Middle frontal gyrus (tissue), 1 donor: ENCODE data around the gene GPS1.

Source experiments
- DNase-seq: peaks from one replicate; pipeline ENCODE4 v3.0.0-alpha.2; 2015; ENCODE audit warnings: low spot score; ENCODE audit errors: extremely low spot score

GPS1 gene

DNA sequence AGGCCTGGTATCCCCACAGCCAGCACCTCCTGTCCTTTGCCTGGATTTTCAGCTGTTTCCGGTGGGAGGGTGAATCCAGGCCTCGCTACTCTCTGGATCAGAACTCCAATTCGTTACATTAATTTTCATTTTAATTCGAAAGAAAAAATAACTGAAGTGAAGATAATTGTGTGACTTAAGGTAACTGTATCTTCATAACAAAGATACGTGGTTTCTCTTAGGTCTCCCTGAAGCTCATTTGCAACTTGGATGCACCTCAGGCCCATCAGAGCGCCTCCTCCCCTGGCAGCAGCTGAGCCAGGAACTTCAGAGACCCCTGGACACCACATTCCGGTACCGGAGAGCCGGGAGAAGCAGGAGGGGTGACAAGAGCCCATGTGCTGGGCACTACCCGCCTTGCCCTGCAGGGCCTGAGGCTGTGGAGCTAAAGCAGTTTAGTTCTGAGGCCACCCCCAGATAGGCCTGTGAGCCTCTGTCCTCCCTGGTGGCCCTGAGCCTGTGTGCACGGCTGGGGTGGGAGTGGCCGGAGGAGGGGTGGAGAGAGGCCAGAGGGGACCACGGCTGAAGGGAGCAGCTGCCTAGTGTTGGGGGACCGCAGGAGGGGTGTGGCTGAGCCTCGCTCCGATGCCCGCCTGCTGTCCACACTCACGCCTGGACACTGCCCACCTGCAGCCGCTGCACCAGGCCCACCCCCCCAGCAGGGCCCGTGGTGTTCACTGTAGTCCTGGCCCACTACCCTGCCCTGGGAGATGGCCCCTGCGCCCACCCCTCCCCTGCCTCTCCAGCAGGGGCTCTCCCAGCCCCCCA lies 25.3 kb downstream of the GPS1 start:
- no peak for DNase-seq

DNA sequence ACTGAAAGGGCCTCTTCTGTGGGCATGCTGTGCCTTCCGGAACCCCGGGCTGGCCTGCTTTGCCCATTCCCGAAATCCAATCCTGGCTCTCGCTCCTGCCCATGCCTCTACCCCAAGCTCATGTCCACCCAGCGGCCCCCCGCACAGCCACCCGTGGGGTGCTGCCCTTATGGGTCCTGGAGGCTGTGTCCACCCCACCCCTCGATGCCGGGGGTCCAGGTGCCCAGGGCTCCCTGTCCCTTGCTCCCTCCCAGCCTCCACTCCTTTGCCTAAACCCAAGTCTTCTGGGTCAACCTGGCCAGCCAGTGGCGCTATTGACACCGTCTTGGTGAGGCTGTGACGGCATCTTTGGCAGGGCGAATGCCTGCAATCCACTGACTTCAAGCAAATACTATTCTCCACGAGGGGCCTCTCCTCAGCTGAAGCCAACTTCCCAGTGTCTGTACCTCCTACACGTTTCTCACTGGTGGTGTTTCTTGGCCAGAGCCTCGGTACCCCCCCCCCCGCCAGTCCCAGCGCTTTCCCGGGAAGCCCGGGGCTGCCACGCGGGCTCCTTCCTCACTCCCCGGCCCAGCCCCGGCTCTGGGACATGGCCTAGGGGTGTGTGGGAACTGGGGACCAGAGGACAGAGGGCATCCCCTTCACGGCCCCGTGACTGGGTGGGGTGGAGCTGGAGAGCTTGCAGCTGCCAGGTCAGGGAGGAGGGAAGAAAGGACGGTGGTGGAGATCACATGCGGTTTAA lies 26.1 kb downstream of the GPS1 start:
- DNase-seq: peak; percentile 21

DNA sequence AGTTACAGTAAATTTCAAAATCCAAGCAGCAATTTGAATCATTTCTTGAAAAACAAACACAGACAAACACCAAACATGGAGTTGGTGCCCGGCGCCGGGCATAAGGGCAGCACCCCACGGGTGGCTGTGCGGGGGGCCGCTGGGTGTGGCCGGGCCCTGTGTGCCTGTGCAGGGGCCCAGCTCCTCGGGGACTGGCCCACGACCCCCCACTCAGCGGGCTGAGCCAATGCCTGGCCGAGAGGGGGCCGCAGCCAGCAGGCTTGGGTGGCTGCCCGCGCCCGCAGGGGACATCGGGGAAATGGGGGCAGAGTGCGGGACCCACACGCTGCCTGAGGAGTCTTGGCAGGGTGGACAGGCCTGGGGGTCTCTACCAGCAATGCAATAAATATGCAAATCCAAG lies 26.7 kb downstream of the GPS1 start:
- no peak for DNase-seq

DNA sequence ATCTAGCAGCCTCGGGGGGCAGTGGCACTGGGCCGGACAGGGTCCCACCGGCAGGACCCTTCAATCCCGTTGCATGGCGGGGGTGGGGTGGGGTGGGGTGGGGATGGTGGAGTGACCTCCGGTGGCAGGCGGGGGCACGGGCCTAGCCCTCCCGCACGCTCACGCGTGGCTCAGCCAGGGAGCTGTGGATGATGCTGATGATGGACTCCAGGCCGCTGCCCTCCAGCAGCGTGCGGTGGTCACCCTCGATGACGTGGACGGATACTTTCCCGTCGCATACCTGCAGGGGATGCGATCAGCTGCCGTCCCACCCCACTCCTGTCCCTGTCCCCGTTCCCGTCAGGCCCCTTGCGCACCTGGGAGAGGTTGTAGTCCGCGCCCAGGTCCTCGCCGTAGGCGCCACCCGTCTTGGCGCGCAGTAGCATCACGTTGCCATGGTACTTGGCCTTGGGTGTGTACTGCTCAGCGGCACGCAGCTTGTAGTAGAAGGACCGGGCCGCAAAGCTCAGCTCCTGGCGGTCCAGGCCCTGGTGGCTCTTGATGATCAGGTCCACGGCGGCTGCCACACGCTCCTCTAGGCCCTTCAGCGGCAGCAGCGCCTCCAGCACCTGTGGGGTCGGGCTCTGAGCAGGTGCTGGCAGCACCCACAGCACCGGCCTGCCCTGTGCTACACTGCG lies 27.4 kb downstream of the GPS1 start:
- no peak for DNase-seq

DNA sequence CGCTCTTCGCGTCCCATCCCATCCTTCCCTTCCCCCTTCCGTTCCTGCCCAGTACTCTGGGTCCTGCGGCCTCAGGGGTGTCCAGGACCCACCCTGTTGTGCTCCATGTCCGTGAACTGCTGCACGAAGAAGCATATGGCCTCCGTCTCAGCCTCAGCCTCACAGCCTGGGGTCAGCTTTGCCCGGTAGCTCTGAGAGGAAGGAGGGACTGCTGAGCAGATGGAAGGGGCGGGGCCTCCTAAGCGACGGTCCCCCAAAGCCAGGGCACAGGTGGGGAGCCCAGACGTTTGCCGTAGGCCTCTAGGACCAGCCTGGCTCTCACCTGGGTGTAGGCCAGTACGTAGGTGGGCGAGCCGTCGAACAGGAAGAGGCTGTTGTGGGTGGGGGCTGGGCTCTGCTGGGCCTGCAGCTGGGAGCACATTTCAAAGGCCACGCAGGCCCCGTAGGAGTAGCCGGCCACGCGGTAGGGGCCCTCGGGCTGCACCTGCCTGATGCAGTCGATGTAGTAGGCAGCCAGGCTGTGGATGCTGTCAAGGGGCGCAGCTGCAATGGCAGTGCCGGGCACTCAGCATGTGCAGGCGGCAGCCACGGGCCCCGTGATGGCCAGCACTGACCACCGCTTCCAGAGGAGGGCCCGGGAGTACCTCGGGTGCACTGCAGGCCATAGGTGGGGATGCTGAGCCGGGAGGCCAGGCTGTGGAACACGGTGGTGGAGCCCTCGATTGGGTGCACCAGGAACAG lies 28.5 kb downstream of the GPS1 start:
- no peak for DNase-seq

DNA sequence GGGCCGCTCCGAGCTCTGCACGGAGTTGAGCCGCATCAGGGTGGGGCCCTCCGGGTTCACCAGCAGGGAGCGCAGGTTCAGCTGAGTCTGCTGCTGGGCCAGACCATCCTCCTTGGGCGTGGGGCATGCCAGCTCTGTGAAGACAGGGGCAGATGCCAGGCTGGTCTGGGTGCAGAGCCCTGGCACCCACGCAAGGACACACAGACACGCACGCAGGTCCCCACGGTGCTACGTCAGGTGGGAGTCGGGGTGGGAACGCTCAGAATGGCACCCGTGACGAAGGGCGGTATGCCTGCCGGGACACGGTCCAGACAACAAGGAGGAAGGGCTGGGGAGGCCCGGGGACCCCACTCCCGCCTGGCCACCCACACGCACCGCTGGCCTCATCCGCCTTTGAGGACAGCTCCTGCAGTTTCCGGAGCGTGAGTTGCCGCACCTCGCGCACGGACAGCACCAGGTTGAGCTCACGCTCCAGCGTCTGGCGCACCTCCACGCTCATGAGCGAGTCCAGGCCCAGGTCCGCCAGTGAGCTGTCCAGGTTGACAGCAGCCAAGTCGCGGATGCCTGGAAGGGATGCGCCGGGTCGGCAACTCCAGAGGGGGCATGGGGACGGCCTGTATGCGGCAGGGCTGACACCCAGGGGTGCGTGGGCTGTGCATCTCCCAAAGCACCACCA lies 29.2 kb downstream of the GPS1 start:
- no peak for DNase-seq

DNA sequence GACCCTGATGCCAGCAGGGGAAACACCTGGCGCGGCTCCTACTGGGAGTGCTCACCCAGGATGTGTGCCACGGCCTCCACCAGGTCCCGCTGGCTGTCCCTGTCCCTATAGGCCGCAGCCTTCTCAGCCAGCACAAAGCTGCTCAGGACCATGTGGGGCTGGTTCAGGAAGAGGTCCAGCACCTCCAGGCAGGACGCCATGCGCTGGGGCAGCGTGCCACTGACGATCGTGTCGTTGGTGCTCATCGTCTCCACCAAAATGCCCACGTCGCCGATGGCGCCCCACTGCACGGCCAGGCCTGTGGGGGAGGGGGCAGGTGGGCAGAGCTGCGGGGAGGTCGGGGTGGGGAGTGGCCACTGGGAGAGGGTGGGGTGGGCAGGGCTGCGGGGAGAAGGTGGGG lies 29.8 kb downstream of the GPS1 start:
- DNase-seq: no peak

DNA sequence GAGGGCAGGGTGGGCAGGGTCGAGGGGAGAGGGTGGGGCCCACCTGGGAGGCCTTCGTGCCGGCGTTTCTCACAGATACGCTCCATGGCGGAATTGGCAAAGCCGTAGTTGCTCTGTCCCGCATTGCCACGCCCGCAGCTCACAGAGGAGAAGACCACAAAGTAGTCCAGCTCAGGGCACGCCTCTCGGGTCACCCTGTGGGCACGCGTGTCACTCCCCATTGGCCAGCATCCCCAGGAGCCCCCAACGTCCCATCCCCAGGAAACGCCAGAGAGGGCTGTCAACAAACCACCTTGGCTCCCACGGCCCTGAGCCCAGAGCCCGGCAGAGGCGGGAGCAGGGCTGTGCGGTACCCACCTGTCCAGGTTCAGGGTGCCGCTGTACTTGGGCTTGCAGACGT lies 30.3 kb downstream of the GPS1 start:
- no peak for DNase-seq

DNA sequence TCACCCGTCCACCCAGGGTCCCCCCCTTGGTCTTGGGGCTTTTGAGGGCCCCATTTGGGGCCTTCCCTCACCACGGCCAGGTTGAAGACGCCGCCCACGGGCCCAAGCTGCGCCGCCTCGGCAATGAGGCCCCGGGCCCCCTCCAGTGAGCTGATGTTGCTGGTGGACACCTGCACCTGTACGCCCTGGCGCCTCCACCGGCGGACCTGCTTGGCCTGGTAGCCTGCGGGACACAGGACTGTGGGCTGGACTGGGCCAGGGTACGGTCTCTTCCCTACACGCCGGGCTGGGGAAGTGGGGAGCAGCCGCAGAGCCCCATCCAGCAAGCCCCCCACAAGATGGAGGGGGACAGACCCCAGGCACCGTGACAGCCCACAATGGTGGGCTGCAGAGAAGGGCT lies 30.8 kb downstream of the GPS1 start:
- DNase-seq: no peak

DNA sequence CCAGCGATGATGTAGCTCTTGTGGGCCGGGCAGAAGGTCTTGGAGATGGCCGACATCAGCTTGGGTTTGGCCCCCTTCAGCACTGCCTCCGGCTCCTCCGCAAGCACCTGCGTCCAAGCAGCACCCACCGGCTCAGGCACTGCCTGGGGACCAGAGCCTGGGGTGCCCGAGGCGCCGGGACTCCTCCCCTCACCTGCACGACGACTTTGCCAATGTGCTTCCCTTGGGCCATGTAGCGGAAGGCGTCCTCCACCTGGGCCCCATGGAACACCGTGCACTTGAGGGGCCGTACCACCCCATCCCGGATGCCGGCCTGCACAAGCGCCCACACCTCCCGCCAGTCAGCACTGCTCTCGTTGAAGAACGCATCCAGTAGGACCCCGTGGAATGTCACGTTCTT lies 31.3 kb downstream of the GPS1 start:
- DNase-seq: no peak

DNA sequence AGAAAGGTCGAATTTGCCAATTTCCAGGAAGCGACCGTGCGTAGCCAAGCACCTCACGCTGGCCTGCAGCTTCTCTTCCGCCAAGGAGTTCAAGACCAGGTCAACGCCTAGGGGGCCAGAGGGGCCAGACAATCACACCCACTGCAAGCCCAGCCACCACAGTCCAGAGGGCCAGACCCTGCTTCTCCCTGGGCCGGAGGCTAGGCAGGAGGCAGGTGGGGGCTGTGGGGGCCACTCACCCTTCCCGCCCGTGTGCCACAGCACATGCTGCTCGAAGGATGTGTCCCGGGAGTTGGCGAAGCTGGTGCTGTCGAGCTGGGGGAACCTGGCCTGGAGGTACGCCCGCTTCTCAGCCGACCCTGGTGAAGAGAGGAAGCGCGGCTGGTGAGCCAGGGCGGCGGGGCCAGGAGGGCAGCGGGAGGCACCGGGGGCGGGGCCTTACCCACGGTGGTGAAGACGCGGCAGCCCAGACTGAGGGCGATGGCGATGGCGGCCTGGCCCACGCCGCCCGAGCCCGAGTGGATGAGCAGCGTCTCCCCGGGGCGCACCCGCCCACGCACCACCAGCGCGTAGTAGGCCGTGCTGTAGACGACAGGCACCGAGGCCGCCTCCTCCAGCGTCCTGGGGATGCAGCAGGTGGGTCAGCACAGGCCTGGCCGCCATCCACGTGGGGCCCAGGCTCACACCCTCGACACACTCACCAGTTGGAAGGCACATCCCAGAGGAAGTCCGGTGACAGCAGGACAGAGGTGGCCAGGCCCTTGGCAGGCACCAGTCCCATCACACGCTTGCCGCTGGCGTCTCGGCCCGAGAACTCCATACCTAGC lies 32.0 kb downstream of the GPS1 start:
- no peak for DNase-seq

DNA sequence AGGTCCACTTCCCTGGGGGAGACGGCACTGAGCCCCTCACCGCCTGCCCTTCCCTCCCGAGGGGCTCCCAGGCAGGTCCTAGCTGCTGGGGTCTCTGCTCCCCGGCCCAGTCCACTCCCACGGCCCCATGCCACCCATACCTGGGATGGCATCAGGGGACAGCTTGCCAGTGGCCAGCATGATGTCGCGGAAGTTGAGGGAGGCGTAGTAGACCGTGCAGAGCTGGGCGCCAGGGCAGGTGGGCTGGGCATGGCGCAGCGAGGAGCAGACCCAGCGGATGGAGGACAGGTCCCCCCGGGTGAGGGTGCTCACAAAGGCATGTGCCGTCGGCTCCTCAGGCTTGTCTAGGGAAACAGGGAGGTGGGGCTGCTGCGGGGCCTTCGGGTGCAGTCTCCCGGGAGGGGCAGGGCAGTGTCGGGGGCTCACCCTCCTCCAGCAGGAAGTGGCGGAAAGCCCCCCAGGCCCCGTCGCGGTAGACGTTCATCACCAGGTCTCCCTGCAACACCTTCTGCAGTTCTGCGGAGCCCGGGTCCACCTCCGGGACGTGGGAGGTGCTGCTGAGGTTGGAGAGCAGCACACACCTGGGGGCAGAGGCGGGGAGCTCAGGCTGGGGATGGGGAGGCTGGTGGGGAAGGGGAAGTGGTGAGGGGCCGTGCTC lies 32.8 kb downstream of the GPS1 start:
- DNase-seq: no peak

DNA sequence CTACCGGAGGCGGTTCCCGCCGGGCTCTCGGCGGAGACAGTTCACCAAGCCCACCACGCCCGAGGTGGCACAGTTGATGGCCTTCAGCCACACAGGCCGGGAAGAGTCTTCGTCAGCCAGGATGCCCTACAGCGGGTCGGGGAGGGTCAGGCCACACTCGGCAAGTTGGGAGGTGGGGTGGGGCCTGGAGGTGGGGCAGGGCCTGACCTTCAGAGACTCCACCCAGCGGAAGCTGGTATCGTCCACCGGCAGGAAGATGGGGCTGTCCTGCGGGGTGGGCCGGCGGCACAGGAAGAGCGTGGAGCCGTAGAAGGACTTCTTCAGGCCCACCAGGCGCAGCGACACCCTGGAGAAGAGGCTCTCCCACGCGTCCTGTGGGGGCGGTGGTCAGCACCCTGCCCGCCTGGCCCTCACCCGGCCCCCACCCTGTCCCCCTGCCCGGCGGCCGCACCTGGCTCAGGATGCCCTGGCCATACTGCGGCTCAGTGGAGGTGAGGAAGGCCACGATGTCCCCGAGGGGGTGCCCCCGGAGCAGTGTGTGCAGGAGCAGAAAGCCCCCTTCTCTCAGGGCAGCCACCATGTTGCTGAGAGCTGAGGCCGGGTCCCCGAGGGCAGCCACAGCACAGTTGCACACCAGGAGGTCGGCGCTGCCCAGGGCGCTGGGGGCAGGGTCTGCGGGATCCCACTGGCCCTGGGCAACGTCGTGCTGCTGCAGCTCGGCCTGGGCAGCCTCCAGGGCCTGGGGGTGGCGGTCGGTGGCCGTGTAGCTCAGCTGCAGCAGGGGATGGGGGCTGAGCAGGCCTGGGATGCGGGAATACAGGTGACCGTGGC lies 33.5 kb downstream of the GPS1 start:
- DNase-seq: no peak

DNA sequence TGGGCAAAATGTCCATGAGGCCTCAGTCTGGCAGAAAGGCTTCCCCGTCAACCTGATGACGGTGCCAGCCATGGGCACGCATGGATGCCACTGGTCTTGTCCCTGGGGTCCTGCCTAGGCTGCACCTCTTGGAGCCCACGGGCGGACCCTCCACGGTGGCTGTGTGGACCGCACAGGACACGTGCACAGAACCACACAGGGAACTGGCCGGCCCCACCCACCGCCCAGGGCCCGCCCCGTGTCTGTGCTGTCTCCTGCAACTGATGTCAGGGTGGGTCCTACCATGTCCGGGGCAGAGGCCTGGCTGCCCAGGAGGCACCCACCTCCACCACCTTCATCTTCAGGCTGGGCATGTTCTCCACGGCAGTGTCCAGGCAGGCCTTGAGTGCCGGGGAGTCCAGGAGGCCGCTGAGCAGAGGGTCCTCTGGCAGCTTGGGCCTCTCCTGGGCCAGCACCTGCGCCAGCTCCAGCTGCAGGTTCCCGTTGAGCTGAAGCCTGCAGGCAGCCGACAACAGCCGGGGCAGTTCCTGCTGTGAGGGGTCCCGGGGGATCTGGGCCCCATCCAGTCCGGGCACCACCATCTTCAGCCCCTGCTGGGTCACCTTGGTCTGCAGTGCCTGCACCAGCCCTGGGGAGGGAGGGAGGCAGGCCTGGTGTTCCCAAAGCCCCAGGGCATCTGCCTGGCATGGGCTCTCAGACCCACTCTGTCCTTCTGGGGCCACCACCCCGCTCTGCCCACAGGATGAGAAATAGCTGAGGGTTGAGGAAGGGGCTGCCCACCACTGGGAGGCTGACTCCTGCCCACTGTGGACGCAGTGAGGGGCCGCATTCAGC lies 34.5 kb downstream of the GPS1 start:
- no peak for DNase-seq

DNA sequence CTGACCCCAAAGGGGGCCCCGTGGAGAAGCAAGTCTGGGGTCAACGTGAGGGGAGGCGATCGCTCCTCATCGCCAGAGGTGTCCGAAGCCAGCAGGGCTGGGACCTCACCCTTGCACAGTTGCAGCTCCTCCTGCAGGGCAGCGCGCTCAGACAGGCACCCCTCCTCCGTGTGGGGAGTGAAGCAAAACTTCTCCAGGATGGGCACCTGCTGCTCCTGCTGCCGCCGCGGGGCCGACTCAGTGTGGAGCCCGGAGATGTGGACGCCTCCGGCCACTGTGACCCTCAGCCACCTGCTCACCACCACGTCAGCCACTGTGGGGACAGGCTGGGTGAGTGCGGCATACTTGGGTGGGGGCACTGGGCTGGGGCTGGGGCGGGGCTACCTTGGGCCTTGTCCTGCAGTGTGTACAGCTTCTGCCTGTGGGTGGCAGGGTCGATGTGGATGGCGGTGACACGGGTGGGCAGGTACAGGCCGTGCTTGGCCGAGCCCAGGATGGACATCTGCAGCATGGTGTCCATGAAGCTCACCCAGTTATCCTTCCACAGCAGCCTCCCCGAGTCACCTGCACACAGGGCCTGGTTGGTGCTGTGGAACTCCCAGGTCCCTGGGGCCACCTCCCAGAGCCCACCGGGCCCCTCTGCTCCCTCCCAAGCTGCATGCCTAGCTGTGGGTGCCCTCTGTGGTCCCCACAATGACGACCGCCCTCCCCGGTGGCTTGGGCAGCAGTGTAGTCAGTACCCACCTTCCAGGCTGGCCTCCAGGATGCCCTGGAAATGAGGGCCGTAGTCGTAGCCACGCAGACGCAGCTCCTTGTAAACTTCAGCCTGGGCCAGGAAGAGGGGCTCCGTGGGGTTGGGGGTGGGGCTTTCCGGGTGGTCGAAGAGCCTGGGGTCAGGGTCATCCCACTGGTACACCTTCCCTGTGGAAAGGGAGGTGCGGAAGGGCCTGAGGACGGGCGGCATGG lies 35.5 kb downstream of the GPS1 start:
- no peak for DNase-seq

DNA sequence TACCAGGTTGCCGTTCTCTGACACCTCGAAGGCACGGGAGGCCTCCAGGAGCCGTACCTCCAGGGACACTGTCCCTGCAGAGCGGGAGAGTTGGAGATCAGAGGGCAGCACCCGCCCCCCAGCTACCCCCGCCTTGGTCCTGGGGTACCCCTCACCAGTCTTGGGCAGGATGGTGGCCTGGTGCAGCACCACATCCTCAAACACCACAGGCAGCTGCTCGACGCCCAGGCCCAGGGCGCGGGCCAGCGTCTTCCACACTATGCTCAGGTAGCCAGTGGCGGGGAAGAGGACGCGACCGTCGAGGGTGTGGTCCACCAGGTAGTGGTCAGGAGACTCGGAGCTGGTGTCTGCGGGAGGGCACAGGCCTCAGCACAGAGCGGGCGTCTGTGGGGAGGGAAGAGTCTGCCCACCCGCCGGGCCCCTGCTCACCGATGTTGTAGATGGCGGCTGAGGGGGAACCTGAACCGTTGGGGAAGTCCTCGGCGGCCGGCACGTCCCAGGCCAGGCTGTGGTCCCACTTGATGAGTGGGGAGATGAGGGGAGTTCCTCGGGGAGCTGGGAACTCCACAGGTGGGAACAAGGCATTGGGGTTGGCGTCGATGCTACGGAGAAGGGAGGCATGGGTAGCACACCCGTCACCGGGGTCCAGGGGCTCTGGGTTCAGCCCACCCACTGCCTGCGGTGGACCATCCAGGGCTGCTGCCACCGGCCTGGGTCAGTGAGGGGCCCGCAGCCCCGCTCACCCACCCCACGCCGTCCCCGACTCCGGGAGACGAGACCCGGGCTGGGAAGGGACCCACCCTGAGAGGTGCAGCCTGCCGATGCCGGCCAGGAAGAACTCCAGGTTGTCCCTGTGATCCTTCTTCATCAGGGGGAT lies 36.5 kb downstream of the GPS1 start:
- no peak for DNase-seq
